Endothelial cell of umbilical vein (primary cell): ENCODE results near the gene MTRF1. TPM values are rescaled to one million over a fixed set of nuclear protein-coding genes. Genes with fewer than 3 reads are reported as not detected.

Experiments
- BruUV-seq: library from RNA; stranded (reverse); fragments of 400-500 nt; replicated peaks from 2 replicates; lab custom pipeline; 2021; lab: Mats Ljungman, UMichigan
- CTCF ChIA-PET: fragments of 300-600, 350-600 bp; sonication (Branson Sonifier 250); formaldehyde crosslinking; loops from one replicate; lab custom pipeline; 2021; ENCODE audit warnings: antibody characterized with exemption, inconsistent platforms; lab: Charles Lee
- POLR2A ChIA-PET: fragments of 300-600, 350-600 bp; sonication (Branson Sonifier 250); formaldehyde crosslinking; loops from one replicate; lab custom pipeline; 2021; ENCODE audit warnings: antibody characterized with exemption, inconsistent platforms; lab: Charles Lee
- DNase-seq: peaks from one replicate; pipeline ENCODE4 v3.0.0-alpha.2; 2011; ENCODE audit warnings: low read depth, low spot score
- FAIRE-seq: peaks from 2 replicates; lab custom pipeline; 2011; peaks lifted over from hg19 to GRCh38; lab: Jason Lieb, UNC
- H2AFZ ChIP-seq: 2 replicates; pipeline ENCODE4 v1.6.0; 2012; ENCODE audit warnings: low read depth, low read length, control low read depth, inconsistent platforms
- H3K27ac ChIP-seq: 2 replicates; pipeline ENCODE4 v1.5.1; 2011; ENCODE audit warnings: low read depth, mild to moderate bottlenecking, control low read depth, low read length, moderate library complexity; ENCODE audit not compliant: insufficient read depth
- H3K27me3 ChIP-seq, 2 experiments: 2 replicates each; pipeline versions ENCODE4 v1.6.0 to v1.6.1; 2011; ENCODE audit warnings: low read length in 2 of 2, mixed read lengths in 1 of 2; ENCODE audit not compliant: control insufficient read depth in 2 of 2, insufficient read depth in 2 of 2
- H3K36me3 ChIP-seq, 2 experiments: 2 replicates in 1 of 2; 3 replicates in 1 of 2; pipeline ENCODE4 v1.5.1; 2011; ENCODE audit warnings: low read length in 2 of 2, mild to moderate bottlenecking in 1 of 2, moderate library complexity in 1 of 2; ENCODE audit not compliant: control insufficient read depth in 2 of 2, insufficient read depth in 2 of 2; ENCODE audit errors: extremely low read depth in 1 of 2
- H3K4me1 ChIP-seq: 3 replicates; pipeline ENCODE4 v1.5.1; 2011; ENCODE audit warnings: mild to moderate bottlenecking, low read length; ENCODE audit not compliant: control insufficient read depth, insufficient read depth; ENCODE audit errors: extremely low read depth
- H3K4me2 ChIP-seq: 2 replicates; pipeline ENCODE4 v1.6.1; 2011; ENCODE audit warnings: low read length, control low read depth, mixed read lengths; ENCODE audit not compliant: insufficient read depth
- H3K4me3 ChIP-seq, 3 experiments: fragments of 200-600 bp in 1 of 3; sonication (generic), shearing (Covaris generic) in 1 of 3; replicated peaks in 1 of 3; 2 replicates each; pipeline ENCODE4 v1.5.1; 2011 to 2016; ENCODE audit warnings: control low read depth in 3 of 3, low read length in 3 of 3, mild to moderate bottlenecking in 2 of 3, inconsistent platforms in 1 of 3, low read depth in 1 of 3, moderate library complexity in 1 of 3; ENCODE audit not compliant: insufficient read depth in 1 of 3
- H3K79me2 ChIP-seq: 2 replicates; pipeline ENCODE4 v1.6.0; 2012; ENCODE audit warnings: low read length, inconsistent platforms; ENCODE audit not compliant: control insufficient read depth, insufficient read depth
- H3K9ac ChIP-seq: replicated peaks from 2 replicates; pipeline ENCODE3; 2011; ENCODE audit warnings: low read length, control low read depth; ENCODE audit not compliant: insufficient read depth; ENCODE audit errors: extremely low read depth
- H3K9me1 ChIP-seq: replicated peaks from 3 replicates; pipeline ENCODE4 v1.6.0; 2011; ENCODE audit warnings: mild to moderate bottlenecking, low read length; ENCODE audit not compliant: control insufficient read depth, insufficient read depth; ENCODE audit errors: extremely low read depth
- H3K9me3 ChIP-seq: replicated peaks from 2 replicates; pipeline ENCODE4 v1.5.1; 2012; ENCODE audit warnings: low read length, inconsistent platforms; ENCODE audit not compliant: control insufficient read depth, insufficient read depth
- H4K20me1 ChIP-seq: replicated peaks from 2 replicates; pipeline ENCODE3; 2011; ENCODE audit warnings: mild to moderate bottlenecking, low read length; ENCODE audit not compliant: control insufficient read depth, insufficient read depth; ENCODE audit errors: extremely low read depth
- EZH2 ChIP-seq: IDR thresholded peaks from 2 replicates; pipeline ENCODE4 v1.6.1; 2012; ENCODE audit warnings: borderline replicate concordance, low read depth, mild to moderate bottlenecking, moderate library complexity, low read length, inconsistent platforms; ENCODE audit not compliant: severe bottlenecking
- FOS ChIP-seq: IDR thresholded peaks from 2 replicates; pipeline ENCODE4 v1.6.1; 2011; ENCODE audit warnings: mild to moderate bottlenecking, low read length, moderate library complexity, borderline replicate concordance; ENCODE audit not compliant: insufficient read depth
- GATA2 ChIP-seq: IDR thresholded peaks from 2 replicates; pipeline ENCODE4 v1.7.0; 2011; ENCODE audit warnings: low read depth, mild to moderate bottlenecking, moderate library complexity, mixed read lengths, low read length; ENCODE audit not compliant: insufficient read length, insufficient read depth
- JUN ChIP-seq: IDR thresholded peaks from 2 replicates; pipeline ENCODE4 v1.6.1; 2011; ENCODE audit warnings: borderline replicate concordance, low read depth; ENCODE audit not compliant: insufficient read length, insufficient read depth
- MYC ChIP-seq: IDR thresholded peaks from one replicate; pipeline ENCODE4 v1.6.1; 2011; ENCODE audit warnings: mild to moderate bottlenecking, low read depth, low read length
- POLR2A ChIP-seq: IDR thresholded peaks from 2 replicates; pipeline ENCODE4 v1.6.1; 2012; ENCODE audit warnings: low read depth, mild to moderate bottlenecking, control low read depth, low read length
- POLR2AphosphoS5 ChIP-seq: IDR thresholded peaks from 2 replicates; pipeline ENCODE4 v1.6.1; 2012; ENCODE audit warnings: low read depth, mild to moderate bottlenecking, control low read depth, low read length, moderate library complexity; ENCODE audit not compliant: insufficient read depth
- dilution Hi-C: fragments of 300-500 bp; cut with MboI; formaldehyde crosslinking; loops from one replicate; pipeline ENCODE4 v1.15.0; 2019; ENCODE audit warnings: low sequenced_read_pairs; ENCODE audit not compliant: extremely low pct_ligation_motif_present
- intact Hi-C: fragments of 100-400 bp; cut with micrococcal nuclease; formaldehyde crosslinking; loops from one replicate; pipeline ENCODE4 v1.10.0; 2022
- polyA plus RNA-seq, 4 experiments: library from polyadenylated mRNA; depleted of rRNA in 3 of 4; stranded (reverse) in 3 of 4; unstranded in 1 of 4; fragments of >200 nt; gene quantifications; 2 replicates each; pipeline versions ENCODE4 v1.2.1 to v1.2.3, GENCODE V29; 2011 to 2012; ENCODE audit warnings: missing spikeins in 1 of 4
- total RNA-seq: library from RNA; stranded (reverse); gene quantifications from 2 replicates; pipeline ENCODE4 v1.2.3, GENCODE V29; 2021
- TF ChIP-seq, protein P1 (sequence below): IDR thresholded peaks from 2 replicates; pipeline ENCODE4 v1.6.1; 2011; ENCODE audit not compliant: insufficient read depth, insufficient read length
- TF ChIP-seq, protein P2 (sequence below), 2 donors: IDR thresholded peaks; 1 replicate in 1 of 2; 2 replicates in 1 of 2; pipeline ENCODE4 v1.5.1; 2011; ENCODE audit warnings: low read length in 2 of 2, mild to moderate bottlenecking in 2 of 2, moderate library complexity in 2 of 2, control low read depth in 1 of 2, inconsistent platforms in 1 of 2, low read depth in 1 of 2; ENCODE audit not compliant: insufficient read depth in 1 of 2; ENCODE audit errors: extremely low read depth in 1 of 2

Gene MTRF1
- total and polyA plus RNA-seq, 2 donors (not counting 3 experiments of a cell fraction or from before 2014, with no cell fraction given), result 8.0 to 16.3 TPM

DNA sequence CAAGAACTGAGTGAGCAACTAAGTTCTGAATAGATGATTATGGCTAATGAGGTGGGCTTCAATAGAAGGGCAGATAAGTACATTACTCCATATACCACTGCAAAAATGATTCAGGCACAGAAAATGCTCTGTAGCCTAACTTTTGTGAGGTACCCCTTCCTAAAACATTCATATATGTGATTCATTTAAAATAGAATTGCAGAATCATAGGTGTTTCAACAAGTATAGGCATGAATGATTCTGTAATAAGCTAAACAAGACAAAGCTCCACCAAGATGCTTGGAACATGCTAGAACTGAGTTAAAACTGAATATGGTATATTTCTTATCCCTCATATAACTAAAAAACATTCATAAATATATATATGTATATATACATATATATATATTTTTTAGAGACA, 81.1 kb downstream of the MTRF1 start:
- Histone ChIP-seq H3K9me1 (no peaks in the 10 kb centered on the region), H3K4me3 (no peak overlapping the region), H3K27me3 (no peaks in the 10 kb centered on the region), H3K4me1 (no peaks in the 10 kb centered on the region), H3K4me2 (no peak overlapping the region), H3K9me3 (no peaks in the 10 kb centered on the region), H3K9ac (no peak overlapping the region), H3K36me3 (no peaks in the 10 kb centered on the region), H4K20me1 (no peaks in the 10 kb centered on the region), H2AFZ (no peak overlapping the region), H3K79me2 (no peaks in the 10 kb centered on the region), H3K27ac (no peak overlapping the region)
- dilution Hi-C loops (no loop called here), intact Hi-C loops (no loop called here)
- TF ChIP-seq POLR2AphosphoS5 (no peak), JUN (no peak), EZH2 (no peak), MYC (no peak)
- TF ChIP-seq, protein P1, sequence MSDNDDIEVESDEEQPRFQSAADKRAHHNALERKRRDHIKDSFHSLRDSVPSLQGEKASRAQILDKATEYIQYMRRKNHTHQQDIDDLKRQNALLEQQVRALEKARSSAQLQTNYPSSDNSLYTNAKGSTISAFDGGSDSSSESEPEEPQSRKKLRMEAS, result no peak
- BruUV-seq, result no TSS peak
- CTCF ChIA-PET, result interaction anchor here (0.7 kb wide), 1 partner anchor 23 kb away, joined by 3 read pairs; no protein-coding TSS in a partner anchor
- FAIRE-seq (no peak), DNase-seq (no peak)
- POLR2A ChIA-PET, result no interaction called here

DNA sequence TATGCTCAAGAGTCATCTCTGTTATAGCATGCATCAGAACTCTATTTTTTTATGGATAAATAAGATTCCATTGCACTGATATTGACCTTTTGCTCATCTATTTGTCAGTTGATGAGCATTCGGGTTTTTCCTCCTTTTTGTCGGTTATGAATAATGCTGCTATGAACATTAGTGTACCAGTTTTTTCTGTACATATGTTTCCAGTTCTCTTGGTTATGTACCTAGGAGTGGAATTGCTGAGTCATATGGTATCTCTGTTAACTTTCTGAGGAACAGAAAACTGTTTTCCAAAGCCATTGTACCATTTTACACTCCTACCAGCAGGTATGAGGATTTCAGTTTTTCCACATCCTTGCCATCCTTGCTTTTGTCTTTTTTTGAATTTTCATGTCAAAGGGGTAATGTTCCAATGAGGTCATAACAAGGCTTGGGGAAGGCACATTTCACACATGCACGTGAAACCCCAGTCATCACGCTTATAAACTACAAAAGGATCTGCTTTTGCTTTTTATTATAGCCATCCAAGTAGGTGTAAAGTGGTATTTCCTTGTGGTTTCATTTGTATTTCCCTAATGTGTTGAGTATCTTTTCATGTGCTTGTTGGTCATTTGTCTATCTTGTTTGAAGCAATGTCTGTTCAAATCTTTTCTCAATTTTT, 83.7 kb downstream of the MTRF1 start:
- Histone ChIP-seq H3K27ac (no peak overlapping the region), H3K9ac (no peak overlapping the region), H3K9me3 (no peaks in the 10 kb centered on the region)

More for the DNA sequence above, 83.7 kb downstream of the MTRF1 start:
- Histone ChIP-seq H3K4me2 (no peak overlapping the region), H3K9me1 (no peaks in the 10 kb centered on the region), H2AFZ (no peak overlapping the region), H3K79me2 (no peaks in the 10 kb centered on the region), H3K36me3 (no peaks in the 10 kb centered on the region), H4K20me1 (no peaks in the 10 kb centered on the region), H3K4me1 (no peaks in the 10 kb centered on the region), H3K27me3 (no peaks in the 10 kb centered on the region), H3K4me3 (no peak overlapping the region)
- DNase-seq (no peak), FAIRE-seq (no peak)
- dilution Hi-C loops, result no loop called here
- BruUV-seq, result no TSS peak
- intact Hi-C loops, result no loop called here
- ChIA-PET POLR2A (no interaction called here), CTCF (interaction anchor here (1.0 to 1.2 kb wide), 2 partner anchors 8 to 10 kb away, joined by 3 read pairs; no protein-coding TSS in a partner anchor)
- TF ChIP-seq POLR2A, result no peak
- TF ChIP-seq EZH2, result no peak
- TF ChIP-seq GATA2, result no peak
- TF ChIP-seq, protein P1, result no peak
- TF ChIP-seq, protein P2, sequence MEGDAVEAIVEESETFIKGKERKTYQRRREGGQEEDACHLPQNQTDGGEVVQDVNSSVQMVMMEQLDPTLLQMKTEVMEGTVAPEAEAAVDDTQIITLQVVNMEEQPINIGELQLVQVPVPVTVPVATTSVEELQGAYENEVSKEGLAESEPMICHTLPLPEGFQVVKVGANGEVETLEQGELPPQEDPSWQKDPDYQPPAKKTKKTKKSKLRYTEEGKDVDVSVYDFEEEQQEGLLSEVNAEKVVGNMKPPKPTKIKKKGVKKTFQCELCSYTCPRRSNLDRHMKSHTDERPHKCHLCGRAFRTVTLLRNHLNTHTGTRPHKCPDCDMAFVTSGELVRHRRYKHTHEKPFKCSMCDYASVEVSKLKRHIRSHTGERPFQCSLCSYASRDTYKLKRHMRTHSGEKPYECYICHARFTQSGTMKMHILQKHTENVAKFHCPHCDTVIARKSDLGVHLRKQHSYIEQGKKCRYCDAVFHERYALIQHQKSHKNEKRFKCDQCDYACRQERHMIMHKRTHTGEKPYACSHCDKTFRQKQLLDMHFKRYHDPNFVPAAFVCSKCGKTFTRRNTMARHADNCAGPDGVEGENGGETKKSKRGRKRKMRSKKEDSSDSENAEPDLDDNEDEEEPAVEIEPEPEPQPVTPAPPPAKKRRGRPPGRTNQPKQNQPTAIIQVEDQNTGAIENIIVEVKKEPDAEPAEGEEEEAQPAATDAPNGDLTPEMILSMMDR (IDR thresholded peaks at IDR 0.05; ENCODE audit: extremely low read depth in 1 of 2, insufficient read depth in 1 of 2, low read depth in 1 of 2, low read length in 2 of 2), result no peak
- TF ChIP-seq FOS, result no peak
- no peak for TF ChIP-seq POLR2AphosphoS5
- no peak for TF ChIP-seq MYC
- TF ChIP-seq JUN, result no peak
